HCT116 (cell line): Measurements from ENCODE around the gene XRN1.

Source experiments
- ATF3 ChIP-seq: IDR thresholded peaks from 2 replicates; pipeline ENCODE4 v1.6.1; 2012
- CEBPB ChIP-seq: IDR thresholded peaks from 2 replicates; pipeline ENCODE4 v1.6.1; 2012; ENCODE audit warnings: low read depth
- CTCF ChIP-seq, 3 experiments: fragments of 200-600 bp in 1 of 3; sonication (generic) in 1 of 3; IDR thresholded peaks in 2 of 3; conservative IDR thresholded peaks in 1 of 3; 2 replicates each; pipeline ENCODE4 v1.5.1; 2012 to 2017; ENCODE audit warnings: low read depth in 2 of 3, low read length in 2 of 3, antibody characterized with exemption in 1 of 3, borderline replicate concordance in 1 of 3, control low read depth in 1 of 3, mild to moderate bottlenecking in 1 of 3, mixed read lengths in 1 of 3, mixed run types in 1 of 3, moderate library complexity in 1 of 3; ENCODE audit not compliant: insufficient read depth in 1 of 3
- EGR1 ChIP-seq: IDR thresholded peaks from 2 replicates; pipeline ENCODE4 v1.6.1; 2012; ENCODE audit warnings: low read depth
- ELF1 ChIP-seq: IDR thresholded peaks from 2 replicates; pipeline ENCODE4 v1.6.1; 2012; ENCODE audit warnings: low read depth, borderline replicate concordance
- EZH2 ChIP-seq: fragments of 200-600 bp; sonication (generic); IDR thresholded peaks from 2 replicates; pipeline ENCODE4 v1.6.1; 2017; ENCODE audit warnings: antibody characterized with exemption, mixed run types
- EZH2phosphoT487 ChIP-seq: fragments of 200-600 bp; IDR thresholded peaks from 2 replicates; pipeline ENCODE4 v1.6.1; 2018; ENCODE audit warnings: antibody characterized with exemption, borderline replicate concordance
- MAX ChIP-seq: IDR thresholded peaks from 2 replicates; pipeline ENCODE4 v1.6.1; 2012
- POLR2A ChIP-seq: IDR thresholded peaks from 2 replicates; pipeline ENCODE4 v1.7.0; 2011; ENCODE audit warnings: borderline replicate concordance; ENCODE audit not compliant: insufficient read depth, insufficient read length; ENCODE audit errors: extremely low read depth
- REST ChIP-seq: IDR thresholded peaks from 2 replicates; pipeline ENCODE4 v1.6.1; 2012; ENCODE audit warnings: low read depth
- SP1 ChIP-seq: IDR thresholded peaks from 2 replicates; pipeline ENCODE4 v1.6.1; 2012; ENCODE audit warnings: low read depth
- YY1 ChIP-seq: IDR thresholded peaks from 2 replicates; pipeline ENCODE4 v1.6.1; 2011; ENCODE audit warnings: low read length, low read depth, moderate library complexity, mild to moderate bottlenecking; ENCODE audit not compliant: insufficient replicate concordance; ENCODE audit errors: extremely low read depth
- ZFX ChIP-seq: fragments of 450-650 bp; IDR thresholded peaks from 2 replicates; pipeline ENCODE4 v1.6.1; 2017
- ZNF274 ChIP-seq: fragments of 200-500 bp; sonication (Bioruptor generic); IDR thresholded peaks from 2 replicates; pipeline ENCODE4 v1.6.1; 2014; ENCODE audit warnings: mild to moderate bottlenecking, low read depth, low read length, inconsistent platforms

GRCh38 chr3:142270407-142270806 is 177.4 kb downstream of the XRN1 start:
- no peak for TF ChIP-seq CTCF (IDR thresholded peaks at IDR 0.05 in 2 of 3, conservative IDR thresholded peaks at IDR 0.05 in 1 of 3; ENCODE audit: borderline replicate concordance in 1 of 3, insufficient read depth in 1 of 3, low read depth in 2 of 3, low read length in 2 of 3)
- TF ChIP-seq POLR2A, result no peak
- TF ChIP-seq ELF1, result no peak
- no peak for TF ChIP-seq EZH2
- TF ChIP-seq REST, result no peak
- no peak for TF ChIP-seq EGR1
- no peak for TF ChIP-seq YY1
- TF ChIP-seq ATF3, result no peak
- TF ChIP-seq MAX, result no peak
- TF ChIP-seq EZH2phosphoT487, result no peak
- TF ChIP-seq ZNF274, result no peak
- TF ChIP-seq CEBPB, result no peak
- no peak for TF ChIP-seq ZFX
- no peak for TF ChIP-seq SP1
